ENCODE measurements around the gene P3R3URF. TPM values are rescaled to one million over a fixed set of nuclear protein-coding genes. Genes with fewer than 3 reads are reported as not detected.

P3R3URF gene
- total RNA-seq, 1 donor from 2014 or later, result not detected

GRCh38 chr1:46153228-46153627 lies 23.1 kb downstream of the P3R3URF start:
- Histone ChIP-seq H2AFZ (replicated peaks) (no peak overlapping the region), H3K27me3 (no peaks in the 10 kb centered on the region), H3K27ac (no peak overlapping the region), H3K36me3 (no peaks in the 10 kb centered on the region), H3K9me3 (ENCODE audit: low read depth) (no peaks in the 10 kb centered on the region), H3K4me2 (no peak overlapping the region), H3K4me3 (no peak overlapping the region), H4K20me1 (ENCODE audit: low read depth) (no peaks in the 10 kb centered on the region), H3K4me1 (no peaks in the 10 kb centered on the region), H3K9ac (no peak overlapping the region), H3K79me2 (ENCODE audit: low read depth) (no peaks in the 10 kb centered on the region), H3F3A (ENCODE audit: low read depth) (no peaks in the 10 kb centered on the region)
- DNase-seq (ENCODE audit: low spot score), result no peak
- H3K27me3 Mint-ChIP-seq (ENCODE audit: insufficient read depth, low read depth), result no peaks in the 10 kb centered on the region
- H3K9me3 Mint-ChIP-seq, result no peaks in the 10 kb centered on the region
- no peaks in the 10 kb centered on the region for H3K36me3 Mint-ChIP-seq
- peaks cover 5% of the 10 kb centered on the region for H3K4me1 Mint-ChIP-seq
- H3K4me3 Mint-ChIP-seq, result no peak overlapping the region
- no peak for TF ChIP-seq EZH2 (IDR thresholded peaks at IDR 0.05)
- TF ChIP-seq EZH2phosphoT487 (IDR thresholded peaks at IDR 0.05), result no peak
- no peak overlapping the region for H3K27ac Mint-ChIP-seq

DNA sequence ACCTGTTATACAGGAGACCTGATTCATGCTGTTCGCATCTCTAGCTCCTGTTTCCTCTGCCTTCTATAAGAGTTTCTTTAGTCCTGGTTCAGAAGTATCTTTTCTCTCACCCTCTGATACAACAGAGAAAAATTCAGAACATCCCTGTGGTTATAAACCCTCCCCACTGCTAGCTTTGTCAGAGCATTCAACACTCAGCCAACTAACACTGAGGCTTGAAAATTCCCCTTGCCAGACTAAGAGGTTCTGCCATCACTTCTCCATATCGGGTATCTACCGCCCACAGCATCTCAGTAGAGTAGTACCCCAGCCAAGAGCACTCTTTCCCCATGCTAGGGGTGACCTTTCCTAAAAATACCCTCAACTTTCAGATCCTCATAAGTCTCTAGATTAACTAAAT lies 24.3 kb downstream of the P3R3URF start:
- no peak for DNase-seq (ENCODE audit: low spot score)
- Histone ChIP-seq H3K79me2 (ENCODE audit: low read depth) (no peaks in the 10 kb centered on the region), H3K27me3 (no peaks in the 10 kb centered on the region), H3K9ac (no peak overlapping the region), H3K4me1 (no peaks in the 10 kb centered on the region), H3K36me3 (no peaks in the 10 kb centered on the region), H3K27ac (no peak overlapping the region), H3F3A (ENCODE audit: low read depth) (no peaks in the 10 kb centered on the region), H3K9me3 (ENCODE audit: low read depth) (no peaks in the 10 kb centered on the region), H4K20me1 (ENCODE audit: low read depth) (no peaks in the 10 kb centered on the region), H3K4me3 (no peak overlapping the region), H2AFZ (replicated peaks) (no peak overlapping the region), H3K4me2 (no peak overlapping the region)
- TF ChIP-seq EZH2phosphoT487 (IDR thresholded peaks at IDR 0.05) (no peak), CTCF (IDR thresholded peaks at IDR 0.05) (no peak), EZH2 (IDR thresholded peaks at IDR 0.05) (no peak)
- Mint-ChIP-seq H3K36me3 (no peaks in the 10 kb centered on the region), H3K27ac (no peak overlapping the region), H3K4me3 (no peak overlapping the region), H3K27me3 (ENCODE audit: insufficient read depth, low read depth) (no peaks in the 10 kb centered on the region), H3K4me1 (peaks cover 5% of the 10 kb centered on the region), H3K9me3 (no peaks in the 10 kb centered on the region)

GRCh38 chr1:46150085-46150484 lies 26.2 kb downstream of the P3R3URF start:
- peaks cover 5% of the 10 kb centered on the region for H3K4me1 Mint-ChIP-seq

More at GRCh38 chr1:46150085-46150484, 26.2 kb downstream of the P3R3URF start:
- no peak for DNase-seq (ENCODE audit: low spot score)
- Histone ChIP-seq H3K4me3 (no peak overlapping the region), H4K20me1 (ENCODE audit: low read depth) (no peaks in the 10 kb centered on the region), H3K36me3 (no peaks in the 10 kb centered on the region), H2AFZ (replicated peaks) (no peak overlapping the region), H3K27ac (no peak overlapping the region), H3F3A (ENCODE audit: low read depth) (no peaks in the 10 kb centered on the region), H3K4me1 (no peaks in the 10 kb centered on the region), H3K4me2 (no peak overlapping the region), H3K27me3 (no peaks in the 10 kb centered on the region), H3K9me3 (ENCODE audit: low read depth) (no peaks in the 10 kb centered on the region), H3K9ac (no peak overlapping the region), H3K79me2 (ENCODE audit: low read depth) (no peaks in the 10 kb centered on the region)
- TF ChIP-seq EZH2phosphoT487 (IDR thresholded peaks at IDR 0.05), result no peak
- TF ChIP-seq CTCF (IDR thresholded peaks at IDR 0.05), result no peak
- TF ChIP-seq EZH2 (IDR thresholded peaks at IDR 0.05), result no peak
- H3K4me3 Mint-ChIP-seq, result no peak overlapping the region
- no peak overlapping the region for H3K27ac Mint-ChIP-seq
- no peaks in the 10 kb centered on the region for H3K27me3 Mint-ChIP-seq (ENCODE audit: insufficient read depth, low read depth)
- H3K36me3 Mint-ChIP-seq, result no peaks in the 10 kb centered on the region
- H3K9me3 Mint-ChIP-seq, result no peaks in the 10 kb centered on the region

Measured in neural progenitor cell (in vitro differentiated cells).